WI38 (cell line): ENCODE measurements around the gene LRRFIP2.
"Not testable (repeated sequence)": the region's sequence is repeated elsewhere in the genome, so short reads cannot be mapped to it uniquely, and the experiment has no call there.

Source experiments
- H3K4me3 ChIP-seq: 2 replicates; pipeline ENCODE4 v1.5.1; 2011; ENCODE audit warnings: low read depth, mild to moderate bottlenecking, control low read depth, low read length
- TF ChIP-seq, protein P1 (sequence below): IDR thresholded peaks from 2 replicates; pipeline ENCODE4 v1.5.1; 2012; ENCODE audit warnings: low read depth, mild to moderate bottlenecking, control low read depth, low read length

The LRRFIP2 gene

GRCh38 chr3:37127340-37127739, 47.0 kb downstream of the LRRFIP2 start:
- TF ChIP-seq, protein P1, sequence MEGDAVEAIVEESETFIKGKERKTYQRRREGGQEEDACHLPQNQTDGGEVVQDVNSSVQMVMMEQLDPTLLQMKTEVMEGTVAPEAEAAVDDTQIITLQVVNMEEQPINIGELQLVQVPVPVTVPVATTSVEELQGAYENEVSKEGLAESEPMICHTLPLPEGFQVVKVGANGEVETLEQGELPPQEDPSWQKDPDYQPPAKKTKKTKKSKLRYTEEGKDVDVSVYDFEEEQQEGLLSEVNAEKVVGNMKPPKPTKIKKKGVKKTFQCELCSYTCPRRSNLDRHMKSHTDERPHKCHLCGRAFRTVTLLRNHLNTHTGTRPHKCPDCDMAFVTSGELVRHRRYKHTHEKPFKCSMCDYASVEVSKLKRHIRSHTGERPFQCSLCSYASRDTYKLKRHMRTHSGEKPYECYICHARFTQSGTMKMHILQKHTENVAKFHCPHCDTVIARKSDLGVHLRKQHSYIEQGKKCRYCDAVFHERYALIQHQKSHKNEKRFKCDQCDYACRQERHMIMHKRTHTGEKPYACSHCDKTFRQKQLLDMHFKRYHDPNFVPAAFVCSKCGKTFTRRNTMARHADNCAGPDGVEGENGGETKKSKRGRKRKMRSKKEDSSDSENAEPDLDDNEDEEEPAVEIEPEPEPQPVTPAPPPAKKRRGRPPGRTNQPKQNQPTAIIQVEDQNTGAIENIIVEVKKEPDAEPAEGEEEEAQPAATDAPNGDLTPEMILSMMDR: no peak

DNA sequence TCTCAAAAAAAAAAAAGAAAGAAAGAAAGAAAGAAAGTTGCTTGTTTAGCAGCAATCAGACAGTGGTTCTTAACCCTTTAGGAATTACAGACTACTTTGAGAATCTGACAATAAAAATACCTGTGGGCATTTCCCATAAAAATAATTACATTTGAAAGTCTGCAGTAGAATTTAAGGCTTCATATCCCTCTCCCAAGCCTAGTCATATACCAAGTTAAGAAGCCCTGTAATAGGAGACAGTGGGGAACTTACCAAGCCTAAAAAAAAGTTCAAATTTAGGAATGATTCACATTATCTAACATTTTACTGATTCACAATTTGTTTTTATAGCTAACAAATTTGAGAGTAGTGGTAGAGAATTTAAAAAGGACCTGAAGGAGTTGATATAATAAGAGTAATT, 47.5 kb downstream of the LRRFIP2 start:
- TF ChIP-seq, protein P1: no peak
- no peak overlapping the region for H3K4me3 ChIP-seq

More at GRCh38 chr3:37127340-37127739, 47.0 kb downstream of the LRRFIP2 start:
- H3K4me3 ChIP-seq: no peak overlapping the region

DNA sequence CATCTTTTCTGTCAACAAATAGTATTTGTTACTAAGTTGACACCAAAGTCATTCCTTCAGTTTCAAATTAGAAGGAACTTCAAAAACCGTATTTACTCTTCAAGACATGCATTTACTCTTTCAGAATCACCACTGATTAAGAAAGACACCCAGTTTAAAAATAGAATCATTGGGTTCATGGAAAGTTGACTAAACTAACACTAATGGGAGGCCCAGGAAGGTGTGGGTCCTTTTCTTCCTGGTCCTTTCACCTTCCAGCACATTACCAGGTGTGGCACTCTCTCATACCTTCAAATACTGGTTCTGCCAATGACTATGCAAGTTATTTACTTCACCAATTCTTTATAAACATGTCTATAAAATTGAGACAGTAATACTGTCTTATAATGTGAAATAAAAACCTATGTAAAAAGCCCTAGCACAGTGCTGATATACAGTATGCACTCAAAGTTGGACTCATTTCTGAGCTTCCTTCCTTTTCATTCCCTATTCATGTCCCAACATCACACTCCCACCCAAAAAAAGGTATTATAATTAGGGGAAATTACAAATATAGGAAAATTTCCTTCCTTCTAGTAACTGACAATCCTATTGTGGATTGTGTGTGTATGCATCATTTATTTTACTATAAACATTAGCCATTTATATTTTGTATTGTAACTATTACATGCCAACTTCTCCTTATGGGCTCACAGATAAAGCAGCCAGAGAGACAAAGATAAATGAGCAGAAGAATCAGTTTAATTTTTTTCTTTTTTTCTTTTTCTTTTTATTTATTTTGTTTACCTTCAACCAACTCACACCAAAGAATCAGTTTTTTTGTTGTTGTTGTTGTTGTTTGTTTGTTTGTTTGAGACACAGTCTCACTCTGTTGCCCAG, 48.9 kb downstream of the LRRFIP2 start:
- no peak overlapping the region for H3K4me3 ChIP-seq
- TF ChIP-seq, protein P1: no peak

- H3K4me3 ChIP-seq: no peak overlapping the region
- TF ChIP-seq, protein P1: no peak
Measured at GRCh38 chr3:37124435-37124834, 49.9 kb downstream of the LRRFIP2 start.

DNA sequence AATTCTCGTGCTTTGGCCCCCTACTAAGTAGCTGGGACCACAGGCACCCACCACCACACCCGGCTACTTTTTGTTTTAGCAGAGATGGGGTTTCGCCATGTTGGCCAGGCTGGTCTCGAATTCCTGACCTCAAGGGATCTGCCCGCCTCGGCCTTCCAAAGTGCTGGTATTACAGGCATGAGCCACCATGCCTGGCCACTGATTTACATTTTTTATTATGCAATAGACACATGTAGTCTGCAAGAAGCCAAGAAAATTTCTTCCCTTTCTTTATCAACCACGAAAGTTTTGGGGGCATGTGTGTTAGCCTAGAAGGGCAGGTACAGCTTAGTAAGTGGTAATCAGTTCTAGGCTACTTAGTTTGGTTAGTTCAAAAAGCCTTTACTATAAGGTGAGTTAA, 51.1 kb downstream of the LRRFIP2 start:
- H3K4me3 ChIP-seq: no peak overlapping the region
- TF ChIP-seq, protein P1: no peak

DNA sequence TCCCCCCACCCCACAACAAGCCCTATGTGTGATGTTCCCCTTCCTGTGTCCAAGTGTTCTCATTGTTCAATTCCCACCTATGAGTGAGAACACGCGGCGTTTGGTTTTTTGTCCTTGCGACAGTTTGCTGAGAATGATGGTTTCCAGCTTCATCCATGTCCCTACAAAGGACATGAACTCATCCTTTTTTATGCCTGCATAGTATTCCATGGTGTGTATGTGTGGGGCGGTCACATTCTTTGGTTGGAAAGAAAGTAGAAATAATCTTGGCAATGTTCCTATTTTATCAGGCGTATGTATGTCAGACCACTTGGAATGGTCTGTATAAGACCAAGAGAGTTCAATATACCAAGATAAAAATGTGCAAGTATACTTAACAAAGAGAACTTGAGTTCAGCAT, 52.3 kb downstream of the LRRFIP2 start:
- not testable (repeated sequence) for H3K4me3 ChIP-seq

- no peak overlapping the region for H3K4me3 ChIP-seq
- TF ChIP-seq, protein P1: no peak
Measured at GRCh38 chr3:37118163-37118562, 56.2 kb downstream of the LRRFIP2 start.
